Ovary (tissue), 3 donors: ENCODE results near the gene GPX2.

Experiments used
- POLR2A ChIP-seq: fragments of 450-650 bp; IDR thresholded peaks from one replicate; pipeline ENCODE4 v1.6.1; 2017; ENCODE audit warnings: antibody characterized with exemption, mild to moderate bottlenecking, moderate library complexity
- TF ChIP-seq, protein P1 (sequence below), 3 donors: fragments of 450-650 bp in 2 of 3; fragments of 200-600 bp in 1 of 3; IDR thresholded peaks; one replicate each; pipeline versions ENCODE4 v1.5.1 to v1.8.0; 2016 to 2022; ENCODE audit warnings: antibody characterized with exemption in 3 of 3, mild to moderate bottlenecking in 1 of 3
- donor health status: DM: no; HTN: no; CAD: no.

DNA sequence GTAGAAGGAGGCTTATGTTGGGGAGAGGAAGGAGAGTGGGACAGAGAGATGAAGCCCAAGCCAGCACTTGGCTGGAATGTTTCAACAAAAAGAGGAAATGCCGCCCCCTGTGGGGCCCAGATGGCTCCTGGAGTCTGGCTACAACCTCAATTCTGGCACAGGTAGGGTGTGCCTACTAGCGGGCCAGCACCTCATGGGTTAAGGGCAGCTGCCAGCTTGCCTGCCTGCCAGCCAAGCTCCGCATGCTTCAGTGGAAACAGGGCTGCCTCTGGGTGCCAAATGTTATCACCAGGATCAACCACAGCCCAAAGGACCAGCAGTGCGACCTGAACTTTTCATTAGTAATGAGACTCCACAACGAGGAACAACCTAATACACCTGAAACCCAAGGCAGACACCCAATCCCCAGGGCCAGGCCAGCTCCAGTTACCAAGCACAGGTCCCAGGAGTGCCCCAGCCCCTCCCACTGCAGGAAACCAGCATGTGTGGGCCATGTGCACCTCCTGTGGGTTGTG is 18.3 kb upstream of the GPX2 start:
- TF ChIP-seq POLR2A: no peak
- TF ChIP-seq, protein P1, sequence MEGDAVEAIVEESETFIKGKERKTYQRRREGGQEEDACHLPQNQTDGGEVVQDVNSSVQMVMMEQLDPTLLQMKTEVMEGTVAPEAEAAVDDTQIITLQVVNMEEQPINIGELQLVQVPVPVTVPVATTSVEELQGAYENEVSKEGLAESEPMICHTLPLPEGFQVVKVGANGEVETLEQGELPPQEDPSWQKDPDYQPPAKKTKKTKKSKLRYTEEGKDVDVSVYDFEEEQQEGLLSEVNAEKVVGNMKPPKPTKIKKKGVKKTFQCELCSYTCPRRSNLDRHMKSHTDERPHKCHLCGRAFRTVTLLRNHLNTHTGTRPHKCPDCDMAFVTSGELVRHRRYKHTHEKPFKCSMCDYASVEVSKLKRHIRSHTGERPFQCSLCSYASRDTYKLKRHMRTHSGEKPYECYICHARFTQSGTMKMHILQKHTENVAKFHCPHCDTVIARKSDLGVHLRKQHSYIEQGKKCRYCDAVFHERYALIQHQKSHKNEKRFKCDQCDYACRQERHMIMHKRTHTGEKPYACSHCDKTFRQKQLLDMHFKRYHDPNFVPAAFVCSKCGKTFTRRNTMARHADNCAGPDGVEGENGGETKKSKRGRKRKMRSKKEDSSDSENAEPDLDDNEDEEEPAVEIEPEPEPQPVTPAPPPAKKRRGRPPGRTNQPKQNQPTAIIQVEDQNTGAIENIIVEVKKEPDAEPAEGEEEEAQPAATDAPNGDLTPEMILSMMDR (IDR thresholded peaks at IDR 0.05): no peak
